Measurements from ENCODE around the gene RAB37. TPM values are rescaled to one million over a fixed set of nuclear protein-coding genes. Genes with fewer than 3 reads are reported as not detected.

RAB37 gene
- total RNA-seq, 1 experiment from 2014 or later = 2.5 TPM

GRCh38 chr17:74712301-74712700, 24.8 kb upstream of the RAB37 start:
- no CpG with 5 or more reads among the region's 7 CpGs for WGBS (ENCODE audit: extremely low coverage, insufficient read length, low lambda C conversion rate)
- no peak overlapping the region for H3T11ph ChIP-seq (ENCODE audit: low read length)
- no peak for DNase-seq
- H3K27ac ChIP-seq (ENCODE audit: insufficient read length, low read depth, low read length) = no peak overlapping the region
- no peak overlapping the region for H2BK5ac ChIP-seq (ENCODE audit: insufficient read length, low read length)
- H4K5ac ChIP-seq (ENCODE audit: insufficient read length, low read depth, low read length) = no peak overlapping the region
- no peaks in the 10 kb centered on the region for H3K79me1 ChIP-seq (ENCODE audit: insufficient read depth, low read depth, low read length, poor library complexity, severe bottlenecking)
- no peaks in the 10 kb centered on the region for H3K36me3 Mint-ChIP-seq (ENCODE audit: insufficient read depth in 1 of 3, low read depth in 3 of 3)
- no peak overlapping the region for H3K9ac ChIP-seq (ENCODE audit: extremely low read depth, insufficient read length, low read length)
- H3K4me1 Mint-ChIP-seq = peaks cover 0 to 5% of the 10 kb centered on the region in 2 experiments; a peak in 1 of 4 replicates
- H3K4me1 ChIP-seq (ENCODE audit: insufficient read depth, low read length) = no peaks in the 10 kb centered on the region
- peaks cover 26% of the 10 kb centered on the region for H3K27me3 Mint-ChIP-seq (ENCODE audit: low read depth)
- no peak overlapping the region for H2BK20ac ChIP-seq (ENCODE audit: low read depth, low read length, poor library complexity, severe bottlenecking)
- no peak overlapping the region for H2AFZ ChIP-seq (ENCODE audit: low read length)
- TF ChIP-seq CTCF (conservative IDR thresholded peaks at IDR 0.05) = no peak
- no peak overlapping the region for H2AK5ac ChIP-seq (ENCODE audit: insufficient read length, low read length)
- no peak overlapping the region for H3K56ac ChIP-seq (ENCODE audit: insufficient read length, low read depth, low read length)
- no peaks in the 10 kb centered on the region for H3K79me2 ChIP-seq (ENCODE audit: insufficient read depth, low read length)
- H4K20me1 ChIP-seq (ENCODE audit: control insufficient read depth, insufficient read depth, insufficient read length) = no peaks in the 10 kb centered on the region
- no peak overlapping the region for H3K23ac ChIP-seq (ENCODE audit: insufficient read length, low read depth, low read length)
- H3K9me3 Mint-ChIP-seq = no peaks in the 10 kb centered on the region
- no peak overlapping the region for H3K18ac ChIP-seq (ENCODE audit: insufficient read length, low read depth, low read length)
- no peak overlapping the region for H4K91ac ChIP-seq (ENCODE audit: insufficient read length, low read depth, low read length)
- no peaks in the 10 kb centered on the region for H3K27me3 ChIP-seq (ENCODE audit: insufficient read depth, low read length)
- H3K23me2 ChIP-seq (ENCODE audit: insufficient read length, low read depth, low read length, poor library complexity, severe bottlenecking) = no peaks in the 10 kb centered on the region
- no peak overlapping the region for H4K8ac ChIP-seq (replicated peaks; ENCODE audit: insufficient read length, low read depth, low read length)
- H2BK120ac ChIP-seq (ENCODE audit: low read depth, low read length, poor library complexity, severe bottlenecking) = no peak overlapping the region
- no peak overlapping the region for H3K4me2 ChIP-seq (ENCODE audit: insufficient read depth, insufficient read length, low read length)
- no peak overlapping the region for H3K14ac ChIP-seq (ENCODE audit: insufficient read depth, low read length)
- H3K9me3 ChIP-seq (ENCODE audit: control insufficient read depth, low read depth, low read length) = no peaks in the 10 kb centered on the region
- H3K4ac ChIP-seq (ENCODE audit: low read depth, low read length) = no peak overlapping the region
- H3K27ac Mint-ChIP-seq = no peak overlapping the region
- no peak overlapping the region for H2BK12ac ChIP-seq (ENCODE audit: insufficient read length, low read depth, low read length)
- H2BK15ac ChIP-seq (ENCODE audit: low read depth, low read length) = no peak overlapping the region
- no peak overlapping the region for H3K4me3 Mint-ChIP-seq

All from H9 (cell line).